Colonic mucosa (tissue), 4 donors: ENCODE measurements around the gene GPX3. TPM values are rescaled to one million over a fixed set of nuclear protein-coding genes. Genes with fewer than 3 reads are reported as not detected.

Experiments
- DNase-seq: peaks from one replicate; pipeline ENCODE4 v3.0.0-alpha.2; 2020
- H3K27ac ChIP-seq: fragments of 200-600 bp; one replicate; pipeline ENCODE4 v1.8.0; 2021
- H3K27me3 ChIP-seq: fragments of 200-600 bp; one replicate; pipeline ENCODE4 v1.8.0; 2021
- H3K36me3 ChIP-seq: fragments of 200-600 bp; one replicate; pipeline ENCODE4 v1.8.0; 2021
- H3K4me1 ChIP-seq: fragments of 200-600 bp; one replicate; pipeline ENCODE4 v1.8.0; 2021; ENCODE audit warnings: mild to moderate bottlenecking
- H3K4me3 ChIP-seq: fragments of 200-600 bp; one replicate; pipeline ENCODE4 v1.8.0; 2021
- H3K9ac ChIP-seq, 2 donors: one replicate each; pipeline ENCODE4 v1.7.0; 2013; ENCODE audit warnings: control low read depth in 2 of 2, low read depth in 2 of 2, low read length in 2 of 2
- H3K9me3 ChIP-seq: fragments of 200-600 bp; one replicate; pipeline ENCODE4 v1.8.0; 2021
- intact Hi-C: fragments of 100-400 bp; cut with DNase I; formaldehyde crosslinking; loops from one replicate; pipeline ENCODE4 v1.14.1; 2022
- total RNA-seq, 2 donors: library from RNA; stranded (reverse); fragmentation: NEBNext Ultra II Directional in 1 of 2; extraction: Animal tissue kit (Norgen Biotek cat#: 25700) in 1 of 2; gene quantifications; one replicate each; pipeline ENCODE4 v1.2.1, GENCODE V29; 2021
- TF ChIP-seq, protein P1 (sequence below): fragments of 200-600 bp; IDR thresholded peaks from one replicate; pipeline ENCODE4 v1.8.0; 2022; ENCODE audit warnings: antibody characterized with exemption, mild to moderate bottlenecking
- donor health status: healthy.
- donor health status: DM: no; HTN: no; CAD: no.
- donor health status: DM: no; HTN: no; CAD: no.

Gene GPX3
- total RNA-seq, 2 donors from 2014 or later, result 30.2 to 60.5 TPM

DNA sequence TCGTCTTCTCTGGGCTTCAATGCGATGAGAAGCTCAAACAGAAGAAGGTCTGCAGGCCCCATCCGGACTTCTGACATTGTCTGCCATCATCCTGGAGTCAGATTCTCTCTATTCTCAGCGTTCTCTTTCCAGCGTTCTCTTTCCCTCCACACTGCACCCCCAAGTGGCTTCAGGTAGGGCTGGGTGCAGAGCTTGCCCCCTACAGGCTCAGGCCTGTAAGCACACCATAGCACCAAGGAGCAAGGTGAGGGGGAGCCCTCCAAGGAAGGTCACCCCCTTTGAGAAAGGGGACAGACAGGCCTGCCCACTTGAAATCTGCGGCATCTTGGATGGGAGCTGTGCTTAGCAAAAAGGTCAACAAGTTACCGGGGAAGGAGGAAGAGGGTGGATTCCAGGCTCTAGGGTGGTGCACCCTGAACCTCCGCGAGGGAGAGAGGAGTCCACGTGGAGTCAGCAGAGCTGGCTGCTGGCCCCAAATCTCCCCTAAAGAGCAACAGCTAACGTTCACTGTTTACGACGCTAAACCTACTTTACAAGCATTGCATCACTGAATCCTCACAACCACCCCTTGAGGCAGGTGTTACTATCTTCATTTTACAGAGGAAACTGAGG is 27.5 kb downstream of the GPX3 start:
- H3K27ac ChIP-seq, result no peak overlapping the region
- H3K9ac ChIP-seq, result no peak overlapping the region
- peaks cover 27% of the 10 kb centered on the region for H3K36me3 ChIP-seq
- TF ChIP-seq, protein P1, sequence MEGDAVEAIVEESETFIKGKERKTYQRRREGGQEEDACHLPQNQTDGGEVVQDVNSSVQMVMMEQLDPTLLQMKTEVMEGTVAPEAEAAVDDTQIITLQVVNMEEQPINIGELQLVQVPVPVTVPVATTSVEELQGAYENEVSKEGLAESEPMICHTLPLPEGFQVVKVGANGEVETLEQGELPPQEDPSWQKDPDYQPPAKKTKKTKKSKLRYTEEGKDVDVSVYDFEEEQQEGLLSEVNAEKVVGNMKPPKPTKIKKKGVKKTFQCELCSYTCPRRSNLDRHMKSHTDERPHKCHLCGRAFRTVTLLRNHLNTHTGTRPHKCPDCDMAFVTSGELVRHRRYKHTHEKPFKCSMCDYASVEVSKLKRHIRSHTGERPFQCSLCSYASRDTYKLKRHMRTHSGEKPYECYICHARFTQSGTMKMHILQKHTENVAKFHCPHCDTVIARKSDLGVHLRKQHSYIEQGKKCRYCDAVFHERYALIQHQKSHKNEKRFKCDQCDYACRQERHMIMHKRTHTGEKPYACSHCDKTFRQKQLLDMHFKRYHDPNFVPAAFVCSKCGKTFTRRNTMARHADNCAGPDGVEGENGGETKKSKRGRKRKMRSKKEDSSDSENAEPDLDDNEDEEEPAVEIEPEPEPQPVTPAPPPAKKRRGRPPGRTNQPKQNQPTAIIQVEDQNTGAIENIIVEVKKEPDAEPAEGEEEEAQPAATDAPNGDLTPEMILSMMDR, result peak; percentile 73
- intact Hi-C loops, result loop anchor here (5.0 kb wide), 1 partner anchor 46 kb away; no protein-coding TSS in a partner anchor
- no peak for DNase-seq
- no peaks in the 10 kb centered on the region for H3K27me3 ChIP-seq
- no peaks in the 10 kb centered on the region for H3K9me3 ChIP-seq
- no peaks in the 10 kb centered on the region for H3K4me1 ChIP-seq
- H3K4me3 ChIP-seq, result no peak overlapping the region

DNA sequence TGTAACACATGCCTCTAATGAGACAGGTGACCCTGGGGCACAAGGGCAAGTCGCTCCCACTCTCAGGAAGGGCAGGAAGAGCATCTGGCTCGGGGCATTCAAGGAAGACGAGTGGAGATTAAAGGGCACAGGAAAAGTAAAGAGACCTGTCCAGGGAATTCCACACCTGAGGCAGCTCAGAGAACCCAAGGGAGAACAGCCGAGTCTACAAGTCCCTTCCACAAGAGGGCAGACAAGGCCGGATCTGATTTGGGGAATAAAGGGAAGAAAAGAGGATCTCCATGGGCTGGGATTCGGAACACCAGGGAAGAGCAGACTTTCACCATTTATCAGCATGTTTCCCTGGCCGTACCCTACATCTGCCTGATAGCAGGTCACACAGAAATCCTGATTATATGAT is 28.1 kb downstream of the GPX3 start:
- no peak for DNase-seq
- H3K4me3 ChIP-seq, result no peak overlapping the region
- intact Hi-C loops, result loop anchor here (5.0 kb wide), 1 partner anchor 46 kb away; no protein-coding TSS in a partner anchor
- H3K9ac ChIP-seq, result no peak overlapping the region
- H3K4me1 ChIP-seq, result no peaks in the 10 kb centered on the region
- no peaks in the 10 kb centered on the region for H3K27me3 ChIP-seq
- no peak overlapping the region for H3K27ac ChIP-seq
- TF ChIP-seq, protein P1, result no peak
- peaks cover 26% of the 10 kb centered on the region for H3K36me3 ChIP-seq
- no peaks in the 10 kb centered on the region for H3K9me3 ChIP-seq

DNA sequence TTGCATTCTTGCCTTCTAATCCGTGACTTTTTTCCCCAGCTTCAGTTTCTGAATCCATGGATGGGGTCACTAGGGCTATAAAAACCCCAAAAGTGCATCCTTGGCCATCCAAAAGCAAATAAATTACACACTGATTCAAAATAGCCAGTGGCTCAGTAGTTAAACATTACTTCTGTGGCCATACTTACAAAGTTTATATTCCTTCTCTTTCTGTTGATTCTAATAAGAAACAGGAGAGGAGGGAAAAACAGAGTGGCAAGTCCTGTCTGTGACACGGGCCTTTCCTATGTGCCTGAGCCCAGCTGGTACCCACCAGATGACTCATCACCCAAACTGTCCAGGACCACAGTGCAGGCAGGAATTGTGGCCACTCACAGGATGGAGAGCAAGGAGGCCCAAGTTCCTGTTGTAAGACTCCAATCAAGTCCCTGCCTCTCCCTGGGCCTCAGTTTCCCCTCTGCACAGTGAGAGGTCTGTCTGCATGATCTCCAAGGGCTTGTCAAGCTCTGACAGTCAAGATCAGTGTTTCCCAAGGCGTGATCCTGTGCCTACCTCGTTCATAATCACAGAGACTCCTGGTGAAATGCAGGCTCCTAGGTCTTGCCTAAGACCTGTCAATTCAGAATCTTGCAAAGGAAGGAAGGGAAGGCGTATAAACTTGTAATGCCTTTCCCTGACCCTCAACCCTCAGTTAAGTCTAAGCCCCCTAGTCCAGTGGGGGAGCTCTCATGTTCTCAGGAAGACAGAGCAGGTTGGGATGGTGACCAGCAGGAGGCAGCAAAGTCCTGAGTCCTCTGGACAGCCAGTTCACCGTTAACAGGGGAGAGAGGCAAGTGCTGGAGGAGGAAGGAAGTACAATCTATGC is 30.9 kb downstream of the GPX3 start:
- H3K27ac ChIP-seq, result no peak overlapping the region
- peaks cover 4% of the 10 kb centered on the region for H3K4me1 ChIP-seq
- no peak overlapping the region for H3K4me3 ChIP-seq
- DNase-seq, result peak; percentile 84
- H3K36me3 ChIP-seq, result peaks cover 14% of the 10 kb centered on the region
- no peak overlapping the region for H3K9ac ChIP-seq
- TF ChIP-seq, protein P1, result peak; percentile 77
- no peaks in the 10 kb centered on the region for H3K9me3 ChIP-seq
- no peaks in the 10 kb centered on the region for H3K27me3 ChIP-seq
- intact Hi-C loops, result loop anchor here (1.0 to 5.0 kb wide), 2 partner anchors 64 to 111 kb away; no protein-coding TSS in a partner anchor

DNA sequence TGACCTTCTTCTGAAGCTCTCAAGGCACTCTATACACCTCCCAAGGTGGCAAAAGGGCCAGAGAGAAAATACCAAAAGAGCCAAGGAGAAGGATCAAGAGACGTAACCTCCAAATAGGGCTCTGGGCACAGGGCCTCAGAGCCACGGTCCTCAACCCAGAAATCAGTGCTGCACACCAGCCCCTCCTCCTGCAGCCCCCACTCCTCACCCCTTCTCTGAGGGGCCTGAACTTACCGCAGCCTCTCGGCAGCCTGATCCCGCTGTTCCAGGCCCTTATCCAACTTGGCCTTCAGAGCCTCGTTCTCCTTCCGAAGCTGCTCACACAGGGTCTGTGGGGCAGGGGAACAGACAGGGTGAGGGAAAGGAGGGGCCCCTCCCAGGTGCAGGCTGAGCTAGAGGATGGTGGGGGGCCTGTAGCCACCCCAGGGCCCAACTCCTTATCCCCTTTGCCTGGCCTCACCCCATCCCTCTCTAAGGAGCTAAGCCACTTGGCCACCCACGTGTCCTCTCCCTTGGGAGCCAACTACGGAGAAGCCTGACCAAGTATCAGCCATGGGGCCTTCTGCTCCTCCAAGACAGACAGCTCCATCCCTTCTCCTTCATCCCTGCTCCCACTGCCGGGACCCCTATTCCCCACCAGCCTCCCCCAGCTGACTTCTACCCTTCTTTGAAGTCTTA is 31.7 kb downstream of the GPX3 start:
- DNase-seq, result no peak
- TF ChIP-seq, protein P1, result no peak
- no peak overlapping the region for H3K4me3 ChIP-seq
- H3K9me3 ChIP-seq, result no peaks in the 10 kb centered on the region
- H3K9ac ChIP-seq, result peak overlapping the region in 1 of 2 donors; percentile 38
- H3K27me3 ChIP-seq, result no peaks in the 10 kb centered on the region
- H3K4me1 ChIP-seq, result peaks cover 4% of the 10 kb centered on the region
- peaks cover 20% of the 10 kb centered on the region for H3K36me3 ChIP-seq
- H3K27ac ChIP-seq, result no peak overlapping the region
- intact Hi-C loops, result loop anchor here (1.0 to 5.0 kb wide), 2 partner anchors 63 to 110 kb away; no protein-coding TSS in a partner anchor

DNA sequence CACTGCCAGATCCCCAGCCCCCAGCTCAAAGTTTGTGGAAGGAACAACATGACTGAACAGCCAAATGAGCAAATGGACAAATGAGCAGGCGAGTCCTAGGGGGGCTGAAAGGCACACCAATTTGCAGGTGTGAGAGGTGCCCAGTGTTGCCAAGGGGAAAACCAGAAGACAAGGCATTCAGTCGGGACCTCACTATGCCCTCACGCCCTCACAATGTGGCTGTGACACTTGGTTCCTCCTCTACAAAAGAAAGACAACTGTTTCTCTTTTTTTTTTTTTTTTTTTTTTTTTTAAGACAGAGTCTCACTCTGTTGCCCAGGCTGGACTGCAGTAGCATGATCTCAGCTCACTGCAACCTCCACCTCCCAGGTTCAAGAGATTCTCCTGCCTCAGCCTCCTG is 32.4 kb downstream of the GPX3 start:
- H3K36me3 ChIP-seq, result peaks cover 15% of the 10 kb centered on the region
- intact Hi-C loops, result loop anchor here (5.0 kb wide), 1 partner anchor 109 kb away; no protein-coding TSS in a partner anchor
- no peak for DNase-seq
- TF ChIP-seq, protein P1, result no peak
- H3K27me3 ChIP-seq, result no peaks in the 10 kb centered on the region
- H3K27ac ChIP-seq, result no peak overlapping the region
- peaks cover 4% of the 10 kb centered on the region for H3K4me1 ChIP-seq
- no peaks in the 10 kb centered on the region for H3K9me3 ChIP-seq
- H3K4me3 ChIP-seq, result no peak overlapping the region
- no peak overlapping the region for H3K9ac ChIP-seq
